ENCODE data around the gene FLT4.

The FLT4 gene

GRCh38 chr5:180642181-180642775, 7.1 kb downstream of the FLT4 start:
- no peak for DNase-seq (ENCODE audit: low spot score)

- DNase-seq (ENCODE audit: low spot score), result no peak
These were observed 7.9 kb downstream of the FLT4 start for GRCh38 chr5:180641566-180641900.

- peak; percentile 61 for DNase-seq (ENCODE audit: low spot score)
These were observed 8.4 kb downstream of the FLT4 start for GRCh38 chr5:180640861-180641565.

GRCh38 chr5:180640611-180640860, 8.9 kb downstream of the FLT4 start:
- DNase-seq (ENCODE audit: low spot score), result no peak

GRCh38 chr5:180639741-180640610, 9.4 kb downstream of the FLT4 start:
- DNase-seq (ENCODE audit: low spot score), result peak; percentile 59

GRCh38 chr5:180639287-180639686, 10.1 kb downstream of the FLT4 start:
- DNase-seq (ENCODE audit: low spot score), result no peak

GRCh38 chr5:180637962-180638680, 11.3 kb downstream of the FLT4 start:
- peak; percentile 47 for DNase-seq (ENCODE audit: low spot score)

GRCh38 chr5:180636403-180637075, 12.9 kb downstream of the FLT4 start:
- DNase-seq (ENCODE audit: low spot score), result peak; percentile 49

GRCh38 chr5:180636016-180636402, 13.4 kb downstream of the FLT4 start:
- no peak for DNase-seq (ENCODE audit: low spot score)

GRCh38 chr5:180633283-180634177, 15.9 kb downstream of the FLT4 start:
- no peak for DNase-seq (ENCODE audit: low spot score)

GRCh38 chr5:180632768-180633167, 16.6 kb downstream of the FLT4 start:
- DNase-seq (ENCODE audit: low spot score), result no peak

- no peak for DNase-seq (ENCODE audit: low spot score)
These were observed 17.6 kb downstream of the FLT4 start for GRCh38 chr5:180631549-180632383.

GRCh38 chr5:180630426-180630825, 19.0 kb downstream of the FLT4 start:
- DNase-seq (ENCODE audit: low spot score), result no peak

GRCh38 chr5:180629831-180630382, 19.5 kb downstream of the FLT4 start:
- no peak for DNase-seq (ENCODE audit: low spot score)

- DNase-seq (ENCODE audit: low spot score), result no peak
These were observed 20.3 kb downstream of the FLT4 start for GRCh38 chr5:180628827-180629750.

GRCh38 chr5:180628211-180628610, 21.2 kb downstream of the FLT4 start:
- no peak for DNase-seq (ENCODE audit: low spot score)

GRCh38 chr5:180627386-180628120, 21.8 kb downstream of the FLT4 start:
- no peak for DNase-seq (ENCODE audit: low spot score)
